NT2/D1 (cell line): ENCODE results near the gene DAPK2.

ENCODE experiments used
- DNase-seq: peaks from one replicate; pipeline ENCODE4 v3.0.0-alpha.2; 2011; ENCODE audit warnings: low read depth, low spot score
- H3K27me3 ChIP-seq: 2 replicates; pipeline ENCODE4 v1.6.0; 2011; ENCODE audit warnings: mild to moderate bottlenecking; ENCODE audit not compliant: insufficient read length, insufficient read depth
- H3K36me3 ChIP-seq: 2 replicates; pipeline ENCODE4 v1.6.1; 2011; ENCODE audit warnings: mild to moderate bottlenecking, low read length, mixed read lengths; ENCODE audit not compliant: insufficient read depth, insufficient read length
- H3K4me1 ChIP-seq: 2 replicates; pipeline ENCODE4 v1.5.1; 2011; ENCODE audit not compliant: insufficient read depth, insufficient read length
- H3K4me3 ChIP-seq: 2 replicates; pipeline ENCODE4 v1.5.1; 2011; ENCODE audit warnings: low read depth; ENCODE audit not compliant: insufficient read length
- H3K9ac ChIP-seq: 2 replicates; pipeline ENCODE4 v1.6.0; 2011; ENCODE audit warnings: low read depth; ENCODE audit not compliant: insufficient read length
- H3K9me3 ChIP-seq: 2 replicates; pipeline ENCODE4 v1.5.1; 2011; ENCODE audit warnings: mild to moderate bottlenecking, low read length; ENCODE audit not compliant: insufficient read depth
- SUZ12 ChIP-seq: IDR thresholded peaks from 2 replicates; pipeline ENCODE4 v1.6.1; 2011; ENCODE audit not compliant: insufficient read length, insufficient read depth; ENCODE audit errors: extremely low read depth
- YY1 ChIP-seq: IDR thresholded peaks from 2 replicates; pipeline ENCODE4 v1.6.1; 2011; ENCODE audit not compliant: insufficient read length, insufficient read depth
- ZNF274 ChIP-seq: IDR thresholded peaks from 2 replicates; pipeline ENCODE4 v1.6.1; 2011; ENCODE audit warnings: mild to moderate bottlenecking, low read depth, low read length

DAPK2 gene

DNA sequence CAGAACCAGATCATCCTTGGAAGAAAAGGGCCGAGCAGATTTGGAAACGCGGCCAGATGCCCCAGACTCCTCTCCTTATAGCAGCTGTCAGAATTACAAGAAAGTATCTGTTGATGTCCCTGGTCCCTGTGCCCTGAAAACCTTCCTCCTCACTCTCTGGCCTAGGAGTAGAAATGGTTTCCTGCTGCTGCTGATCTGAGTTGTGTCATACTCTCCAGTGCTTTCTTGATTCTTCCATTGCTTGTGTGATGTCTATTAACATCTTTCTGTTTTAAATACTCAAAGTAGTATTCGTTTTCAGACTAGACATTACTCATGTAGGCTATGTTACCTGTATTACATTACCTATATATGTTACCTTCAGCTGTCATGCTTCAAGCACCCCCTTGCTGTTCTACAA is 185.7 kb downstream of the DAPK2 start:
- no peak for DNase-seq
- no peaks in the 10 kb centered on the region for H3K27me3 ChIP-seq
- H3K9me3 ChIP-seq = no peaks in the 10 kb centered on the region
- no peak overlapping the region for H3K4me3 ChIP-seq
- no peaks in the 10 kb centered on the region for H3K4me1 ChIP-seq
- TF ChIP-seq YY1 (no peak), SUZ12 (no peak), ZNF274 (no peak)
- H3K36me3 ChIP-seq = no peaks in the 10 kb centered on the region
- H3K9ac ChIP-seq = no peak overlapping the region

GRCh38 chr15:63860155-63860554 is 186.1 kb downstream of the DAPK2 start:
- TF ChIP-seq YY1 = no peak
- no peak for TF ChIP-seq SUZ12
- TF ChIP-seq ZNF274 = no peak
- no peaks in the 10 kb centered on the region for H3K27me3 ChIP-seq
- DNase-seq = no peak
- H3K9ac ChIP-seq = no peak overlapping the region
- H3K4me3 ChIP-seq = no peak overlapping the region
- no peaks in the 10 kb centered on the region for H3K4me1 ChIP-seq
- H3K36me3 ChIP-seq = no peaks in the 10 kb centered on the region
- H3K9me3 ChIP-seq = no peaks in the 10 kb centered on the region

- H3K36me3 ChIP-seq = no peaks in the 10 kb centered on the region
- H3K4me3 ChIP-seq = no peak overlapping the region
- H3K9ac ChIP-seq = no peak overlapping the region
- no peaks in the 10 kb centered on the region for H3K27me3 ChIP-seq
- TF ChIP-seq ZNF274 (no peak), YY1 (no peak), SUZ12 (no peak)
- no peaks in the 10 kb centered on the region for H3K4me1 ChIP-seq
- no peak for DNase-seq
- no peaks in the 10 kb centered on the region for H3K9me3 ChIP-seq
These were observed 187.4 kb downstream of the DAPK2 start for GRCh38 chr15:63858881-63859280.

DNA sequence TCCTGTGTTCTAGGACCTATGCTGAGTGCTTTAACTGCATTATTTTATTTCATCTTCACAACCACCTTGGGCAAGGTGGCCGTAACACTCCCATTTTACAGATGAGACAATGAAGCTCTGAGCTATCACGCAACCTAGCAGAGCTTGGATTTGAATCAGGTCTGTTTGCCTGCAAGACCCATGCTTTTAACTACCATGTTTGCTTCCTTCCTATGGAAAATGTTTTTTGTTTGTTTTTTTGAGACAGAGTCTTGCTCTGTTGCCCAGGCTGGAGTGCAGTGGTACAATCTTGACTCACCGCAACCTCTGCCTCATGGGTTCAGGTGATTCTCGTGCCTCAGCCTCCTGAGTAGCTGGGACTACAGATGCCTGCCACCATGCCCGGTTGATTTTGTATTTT is 187.8 kb downstream of the DAPK2 start:
- Histone ChIP-seq H3K9ac (no peak overlapping the region), H3K36me3 (no peaks in the 10 kb centered on the region), H3K4me1 (no peaks in the 10 kb centered on the region), H3K4me3 (no peak overlapping the region), H3K27me3 (no peaks in the 10 kb centered on the region), H3K9me3 (no peaks in the 10 kb centered on the region)
- no peak for DNase-seq
- TF ChIP-seq YY1 = no peak
- TF ChIP-seq SUZ12 = no peak
- TF ChIP-seq ZNF274 = no peak

DNA sequence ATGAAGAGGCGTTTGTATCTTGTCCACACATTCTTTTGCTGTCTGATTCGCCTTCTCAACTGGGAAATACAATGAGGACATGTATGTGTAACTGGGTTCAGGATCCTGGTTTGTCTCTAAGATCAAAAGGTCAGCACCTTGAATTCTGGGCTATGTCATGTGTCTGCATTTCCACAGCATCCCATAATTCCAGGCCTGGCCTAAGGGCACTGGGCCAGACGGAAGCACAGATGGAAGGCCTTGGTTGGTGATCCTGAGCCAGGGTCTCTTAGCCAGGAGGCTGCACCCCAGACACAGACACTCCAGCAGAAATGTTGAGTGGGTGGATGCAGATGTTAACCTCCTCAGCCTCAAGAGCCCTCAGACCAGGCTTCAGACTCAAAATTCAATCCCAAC is 188.8 kb downstream of the DAPK2 start:
- TF ChIP-seq SUZ12 (no peak), YY1 (no peak), ZNF274 (no peak)
- H3K9me3 ChIP-seq = no peaks in the 10 kb centered on the region
- H3K4me3 ChIP-seq = no peak overlapping the region
- no peaks in the 10 kb centered on the region for H3K27me3 ChIP-seq
- H3K9ac ChIP-seq = no peak overlapping the region
- H3K36me3 ChIP-seq = no peaks in the 10 kb centered on the region
- H3K4me1 ChIP-seq = no peaks in the 10 kb centered on the region
- no peak for DNase-seq
